ENCODE data around the gene TRIM23.
"Not testable (repeated sequence)": the region's sequence is repeated elsewhere in the genome, so short reads cannot be mapped to it uniquely, and the experiment has no call there.

TRIM23 gene
- total RNA-seq, result 19.5 to 39.7 reads per million in 2 experiments

DNA sequence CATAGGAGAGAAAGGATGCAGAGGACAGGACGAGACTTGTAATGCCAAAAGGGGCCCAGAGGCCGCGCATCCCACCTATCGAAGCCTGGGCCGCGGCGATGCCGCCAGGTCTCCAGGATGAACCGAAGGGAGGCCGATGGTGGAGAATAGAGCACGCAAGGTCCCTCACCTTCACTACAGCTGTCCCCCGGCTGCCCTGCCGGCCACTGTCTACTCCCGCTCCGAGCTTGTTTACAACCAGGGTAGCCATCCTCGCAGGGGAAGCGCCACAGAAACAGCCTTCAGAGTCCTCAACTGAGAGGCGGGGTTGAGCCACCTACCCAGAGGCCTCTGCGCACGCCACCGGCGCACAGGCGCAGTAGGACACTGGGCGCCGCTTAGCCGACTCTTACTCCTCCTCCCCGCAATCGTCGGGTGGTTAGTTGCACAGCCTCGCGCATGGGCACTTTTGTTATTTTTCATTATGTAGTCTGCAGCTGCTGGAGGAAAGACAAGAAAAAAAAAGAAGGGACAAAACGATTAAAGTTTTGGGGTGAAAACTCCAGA, at the start of gene TRIM23:
TSS of gene TRIM23 (minus strand) at position 309 of the 546 bp plus-strand sequence. CDS start at position 250, 59 bp downstream.
- peak; percentile 88 for DNase-seq (ENCODE audit: low read depth)

GRCh38 chr5:65672796-65673195, 48.7 kb upstream of the TRIM23 start:
- no peak for DNase-seq (ENCODE audit: low read depth)

- no peak for DNase-seq (ENCODE audit: low read depth)
Measured at GRCh38 chr5:65668696-65669095, 44.6 kb upstream of the TRIM23 start.

DNA sequence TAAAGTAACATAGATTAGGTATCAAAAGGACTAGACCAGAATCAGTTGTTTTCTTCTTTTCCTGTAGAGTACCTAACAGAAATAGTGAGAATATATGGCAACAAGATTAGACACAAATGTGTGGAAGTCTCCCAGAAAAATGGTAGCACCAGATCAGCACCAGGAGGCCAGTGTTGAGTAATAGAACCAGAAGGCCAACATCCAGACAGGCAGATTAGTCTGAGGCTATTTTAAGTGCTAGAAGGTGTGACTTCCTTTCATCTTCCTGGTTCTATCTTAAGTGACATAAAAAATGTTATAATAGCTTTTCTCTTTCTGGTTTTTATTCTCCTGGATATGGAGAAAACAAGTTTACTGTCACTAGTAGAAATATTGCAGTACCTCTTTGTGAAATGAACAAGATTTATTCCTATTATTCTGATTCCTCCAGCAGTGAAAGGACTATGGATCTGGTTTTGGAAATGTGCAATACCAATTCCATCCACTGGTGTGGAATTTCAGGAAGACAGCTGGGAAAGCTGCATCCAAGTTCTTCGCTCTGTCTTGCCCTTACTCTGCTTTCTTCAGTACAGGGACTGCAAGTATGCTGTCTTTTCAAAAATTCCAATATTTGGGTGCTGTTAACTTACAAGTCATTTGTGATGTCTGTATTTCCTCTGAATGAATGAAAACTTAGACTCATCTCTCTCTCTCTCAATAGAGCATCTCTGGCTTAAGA, 39.8 kb upstream of the TRIM23 start:
- DNase-seq (ENCODE audit: low read depth), result no peak

DNA sequence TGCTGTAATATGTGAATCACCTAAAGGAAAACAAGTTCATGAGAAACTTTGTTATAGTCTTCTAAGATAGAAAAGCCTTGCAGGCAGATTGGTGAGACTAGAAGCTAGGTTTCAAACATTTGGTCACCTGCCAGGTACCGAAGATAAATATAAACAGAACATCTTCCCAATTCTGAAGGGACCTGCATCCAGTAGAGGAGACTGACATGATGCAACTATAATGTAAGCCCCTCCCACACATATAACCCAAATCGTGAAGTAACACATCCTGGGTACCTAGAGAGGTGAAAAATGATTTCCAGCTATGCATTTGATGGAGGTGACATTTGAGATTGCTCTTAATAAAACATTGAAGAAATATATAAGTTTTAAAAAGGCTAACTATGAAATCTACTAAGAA, 30.6 kb upstream of the TRIM23 start:
- no peak for DNase-seq (ENCODE audit: low read depth)

DNA sequence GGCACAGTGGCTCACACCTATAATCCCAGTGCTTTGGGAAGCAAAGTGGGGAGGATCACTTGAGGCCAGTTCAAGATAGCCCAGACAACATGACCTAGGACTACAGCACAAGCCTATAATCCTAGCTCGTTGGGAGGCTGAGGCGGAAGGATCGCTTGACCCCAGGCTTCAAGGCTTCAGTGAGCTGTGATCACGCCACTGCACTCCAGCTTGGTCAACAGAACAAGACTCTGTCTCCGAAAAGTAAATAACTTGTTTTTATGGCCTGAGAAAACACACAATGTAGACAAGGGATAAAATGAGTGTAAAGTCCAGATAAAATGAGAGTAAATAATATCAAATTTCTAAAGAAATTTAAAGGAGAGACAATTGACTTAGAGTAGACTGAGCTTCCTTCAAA, 27.0 kb upstream of the TRIM23 start:
- no peak for DNase-seq (ENCODE audit: low read depth)

GRCh38 chr5:65647941-65648340, 23.8 kb upstream of the TRIM23 start:
- no peak for DNase-seq (ENCODE audit: low read depth)

GRCh38 chr5:65646938-65647337, 22.8 kb upstream of the TRIM23 start:
- no peak for DNase-seq (ENCODE audit: low read depth)

- no peak for DNase-seq (ENCODE audit: low read depth)
Measured at GRCh38 chr5:65640240-65640639, 16.1 kb upstream of the TRIM23 start.

GRCh38 chr5:65630981-65631380, 6.8 kb upstream of the TRIM23 start:
- DNase-seq (ENCODE audit: low read depth), result no peak

GRCh38 chr5:65625743-65626142, 1.6 kb upstream of the TRIM23 start:
- no peak for DNase-seq (ENCODE audit: low read depth)

DNA sequence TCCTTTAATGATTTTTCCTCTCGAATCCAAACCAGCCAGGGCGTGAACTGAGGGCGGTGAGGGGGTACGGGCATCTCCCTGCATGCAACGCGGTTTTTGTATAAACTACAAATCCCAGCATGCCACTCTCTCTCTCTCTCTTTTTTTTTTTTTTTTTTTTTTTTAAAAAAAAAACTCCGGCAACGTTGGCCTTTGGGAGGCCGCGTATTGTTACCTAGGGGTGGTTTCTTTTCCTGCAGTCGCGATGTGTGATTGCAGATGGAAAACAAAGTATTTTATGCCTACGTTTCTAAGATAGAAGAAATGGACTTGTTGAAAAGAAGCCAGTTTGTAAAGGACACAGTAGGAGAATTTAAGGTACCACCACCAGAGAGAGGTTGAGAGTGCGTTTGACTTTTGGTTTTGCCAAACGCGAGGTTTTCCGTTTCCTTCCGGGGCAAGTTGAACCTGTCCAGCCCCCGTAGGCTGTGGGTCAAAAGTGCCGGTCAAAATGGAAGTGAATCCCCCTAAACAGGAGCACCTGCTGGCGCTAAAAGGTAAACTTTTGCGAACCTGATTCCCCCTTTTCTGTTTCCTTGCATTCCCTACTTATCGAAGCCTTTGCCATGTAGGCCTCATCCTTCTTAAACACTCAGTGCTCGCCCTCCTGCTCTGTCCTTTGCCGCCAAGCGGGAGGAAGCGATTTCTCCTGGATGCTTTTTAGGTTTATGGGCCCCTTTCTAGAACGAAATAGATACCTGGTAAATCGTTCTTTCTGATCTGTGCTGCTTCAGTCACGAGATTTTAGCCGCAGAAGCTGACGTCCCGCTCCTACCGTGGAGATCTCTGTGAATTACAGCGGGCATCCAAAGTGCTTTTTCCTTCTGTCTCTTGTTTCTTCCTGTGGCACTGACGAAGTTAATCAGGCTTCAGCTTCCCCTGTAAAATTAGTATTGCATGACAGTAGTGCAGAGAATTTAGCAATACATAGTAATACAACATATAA, 730 bp upstream of the TRIM23 start, which contains the start of the genes SHLD3 and TRAPPC13:
TSS of gene SHLD3 (plus strand) at position 457 of the 985 bp plus-strand sequence. CDS start 4,561 bp downstream, outside the sequence.
TSS of gene TRAPPC13 (plus strand) at position 457 of the 985 bp plus-strand sequence. CDS start at position 491, 34 bp downstream.
- peak; percentile 80 for DNase-seq (ENCODE audit: low read depth)

DNA sequence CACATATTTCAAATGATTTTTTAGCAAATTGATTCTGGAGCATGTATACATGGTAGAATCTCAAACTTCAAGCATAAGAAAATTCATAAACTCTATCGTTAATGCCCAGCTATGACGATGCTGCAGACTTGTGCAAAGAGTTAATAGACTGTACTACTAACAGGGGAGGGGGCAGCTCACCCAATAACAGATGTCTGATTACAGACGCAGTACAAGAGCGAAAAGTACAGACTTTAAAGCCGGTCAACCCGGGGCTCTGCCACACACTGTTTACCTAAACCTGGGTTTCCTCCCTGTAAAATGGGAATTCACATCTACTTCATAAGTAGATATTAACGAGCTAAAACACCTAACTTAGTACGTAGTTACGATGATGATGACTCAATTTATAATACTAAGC, 651 bp downstream of the TRIM23 start:
- peak; percentile 1 for DNase-seq (ENCODE audit: low read depth)

GRCh38 chr5:65621961-65622360, 2.2 kb downstream of the TRIM23 start:
- DNase-seq (ENCODE audit: low read depth), result not testable (repeated sequence)

DNA sequence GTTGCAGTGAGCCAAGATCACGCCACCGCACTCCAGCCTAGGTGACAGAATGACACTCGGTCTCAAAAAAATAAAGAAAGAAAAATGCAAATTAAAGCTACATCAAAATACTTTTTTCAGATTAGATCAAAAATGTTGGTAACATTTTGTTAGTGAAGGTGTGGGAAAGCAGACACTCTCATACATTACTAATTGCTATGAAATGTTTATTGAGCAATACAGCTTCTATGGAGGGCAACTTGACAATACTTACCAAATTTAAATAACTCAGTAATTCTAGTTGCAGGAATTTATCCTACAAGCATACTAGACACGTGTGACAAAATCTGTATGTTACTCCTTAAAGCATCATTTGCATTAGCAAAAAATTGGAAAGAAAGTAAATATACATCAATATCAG, 4.1 kb downstream of the TRIM23 start:
- no peak for DNase-seq (ENCODE audit: low read depth)

- DNase-seq (ENCODE audit: low read depth), result no peak
Measured at GRCh38 chr5:65612298-65612907, 11.7 kb downstream of the TRIM23 start.

- no peak for DNase-seq (ENCODE audit: low read depth)
Measured at GRCh38 chr5:65611524-65611923, 12.6 kb downstream of the TRIM23 start.

GRCh38 chr5:65601761-65602160, 22.4 kb downstream of the TRIM23 start:
- DNase-seq (ENCODE audit: low read depth), result not testable (repeated sequence)

DNA sequence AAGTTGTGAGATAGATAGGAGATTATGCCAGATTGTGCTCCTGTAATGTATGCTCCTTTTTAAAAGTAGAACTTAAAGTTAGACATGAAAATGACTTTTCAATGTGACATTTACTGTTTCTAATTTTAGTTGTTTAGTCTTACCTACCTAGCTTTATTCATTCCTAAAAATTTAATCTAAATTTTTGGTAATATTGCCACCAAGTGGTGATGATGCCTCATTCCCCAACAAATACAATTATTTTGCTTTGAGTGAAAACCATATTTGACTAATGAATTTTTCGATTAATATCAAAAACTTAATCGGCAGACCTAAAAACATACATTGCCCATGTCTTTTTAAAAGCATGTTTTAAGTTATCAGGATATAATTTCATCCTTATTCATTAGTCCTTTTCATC, 35.4 kb downstream of the TRIM23 start:
- DNase-seq (ENCODE audit: low read depth), result no peak

GRCh38 chr5:65577141-65577540, 47.0 kb downstream of the TRIM23 start:
- DNase-seq (ENCODE audit: low read depth), result no peak

GRCh38 chr5:65570598-65571226, 53.4 kb downstream of the TRIM23 start:
- no peak for DNase-seq (ENCODE audit: low read depth)
